ENCODE measurements around the gene DNAJB6. TPM values are rescaled to one million over a fixed set of nuclear protein-coding genes. Genes with fewer than 3 reads are reported as not detected.

Gene DNAJB6
- total and polyA plus RNA-seq, 7 experiments from 2014 or later, result 79.8 to 219 (median 114) TPM

DNA sequence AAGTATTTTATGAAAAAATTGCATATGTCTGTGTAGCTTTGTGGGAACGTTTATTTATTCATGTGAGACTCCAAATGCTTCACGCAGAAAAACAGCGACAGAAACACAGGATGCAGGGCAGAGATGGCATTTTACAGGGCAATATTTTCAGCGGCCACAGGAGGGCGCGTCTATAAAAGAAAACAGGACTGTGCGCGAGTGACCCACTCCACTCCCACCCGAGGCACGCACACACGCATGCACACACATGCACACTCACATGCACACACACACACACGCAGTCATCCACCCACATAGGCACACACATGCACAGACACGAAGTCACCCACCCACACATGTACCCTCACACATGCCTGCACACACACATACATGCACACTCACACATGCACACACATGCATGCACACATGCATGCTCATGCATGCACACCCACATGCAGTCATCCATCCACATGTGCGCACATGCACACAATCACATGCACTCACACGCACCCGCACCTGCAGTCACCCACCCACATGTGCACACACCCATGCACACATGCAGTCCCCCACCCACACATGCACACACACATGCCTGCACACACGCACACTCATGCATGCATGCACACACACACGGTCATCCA lies 96.3 kb downstream of the DNAJB6 start:
- no peaks in the 10 kb centered on the region for H3K27me3 ChIP-seq (ENCODE audit: control insufficient read depth in 2 of 2, insufficient read depth in 2 of 2, low read length in 2 of 2)
- POLR2A ChIA-PET, result interaction anchor here (0.8 to 1.2 kb wide), 2 partner anchors 39 to 195 kb away, joined by 3 to 9 read pairs; no protein-coding TSS in a partner anchor

DNA sequence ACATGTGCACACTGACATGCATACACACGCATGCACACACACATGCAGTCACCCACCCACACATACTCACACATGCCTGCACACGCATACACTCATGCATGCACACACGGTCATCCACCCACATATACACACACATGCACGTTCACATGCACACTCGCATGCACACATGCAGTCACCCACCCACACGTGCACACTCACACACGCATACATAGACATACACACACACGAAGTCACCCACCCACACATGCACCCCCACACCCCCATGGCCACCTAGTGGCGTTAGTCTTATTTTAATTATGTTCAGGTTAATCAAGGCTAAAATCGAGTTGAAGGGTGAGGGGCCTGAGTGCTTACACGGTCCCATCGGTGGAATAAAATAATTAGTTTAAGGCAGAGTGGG lies 96.8 kb downstream of the DNAJB6 start:
- Histone ChIP-seq H3K36me3 (ENCODE audit: control insufficient read depth in 2 of 3, insufficient read depth in 3 of 3, low read length in 3 of 3) (no peaks in the 10 kb centered on the region), H3K27me3 (ENCODE audit: control insufficient read depth in 2 of 2, insufficient read depth in 2 of 2, low read length in 2 of 2) (no peaks in the 10 kb centered on the region), H3K4me1 (ENCODE audit: control insufficient read depth in 2 of 2, insufficient read depth in 2 of 2, low read length in 2 of 2) (peaks cover 0 to 12% of the 10 kb centered on the region in 2 donors), H3K27ac (ENCODE audit: low read depth, low read length) (no peak overlapping the region), H3K4me3 (ENCODE audit: low read length) (no peak overlapping the region), H3K9me3 (ENCODE audit: control insufficient read depth in 2 of 3, low read length in 3 of 3) (no peaks in the 10 kb centered on the region)
- no peaks in the 10 kb centered on the region for H3K36me3 Mint-ChIP-seq
- DNase-seq, result no peak
- CTCF ChIA-PET, result interaction anchor here (1.1 to 1.2 kb wide), 2 partner anchors 186 to 441 kb away, joined by 3 to 4 read pairs; no protein-coding TSS in a partner anchor
- H3K4me1 Mint-ChIP-seq, result peaks cover 11 to 22% (median 16%) of the 10 kb centered on the region in 7 donors
- no peak for ATAC-seq
- H3K27me3 Mint-ChIP-seq, result peaks cover 0 to 9% (median 0%) of the 10 kb centered on the region in 5 donors
- intact Hi-C loops (cut with micrococcal nuclease), result loop anchor here (1.0 to 10.0 kb wide), 13 partner anchors 38 to 442 kb away; no protein-coding TSS in a partner anchor
- H3K9me3 Mint-ChIP-seq, result no peaks in the 10 kb centered on the region
- POLR2A ChIA-PET, result no interaction called here
- H3K27ac Mint-ChIP-seq, result peak overlapping the region in 3 of 9 donors; percentile 13 to 32 (median 25)
- H3K4me3 Mint-ChIP-seq, result peak overlapping the region in 6 of 10 donors; percentile 2 to 79 (median 30)

More for the DNA sequence above, 96.3 kb downstream of the DNAJB6 start:
- peaks cover 0 to 9% (median 0%) of the 10 kb centered on the region in 5 donors for H3K27me3 Mint-ChIP-seq
- peaks cover 0 to 12% of the 10 kb centered on the region in 2 donors for H3K4me1 ChIP-seq (ENCODE audit: control insufficient read depth in 2 of 2, insufficient read depth in 2 of 2, low read length in 2 of 2)
- H3K4me3 ChIP-seq (ENCODE audit: low read length), result peak overlapping the region; percentile 22
- DNase-seq, result peak; percentile 36 to 72 (median 61)
- peak overlapping the region; percentile 7 to 79 (median 59) for H3K4me3 Mint-ChIP-seq
- CTCF ChIA-PET, result interaction anchor here (0.7 to 1.3 kb wide), 10 partner anchors 15 to 441 kb away, joined by 3 to 7 read pairs (median 4); no protein-coding TSS in a partner anchor
- no peaks in the 10 kb centered on the region for H3K36me3 Mint-ChIP-seq
- H3K27ac Mint-ChIP-seq, result peak overlapping the region in 5 of 9 donors; percentile 10 to 58 (median 48)
- peak; percentile 78 for ATAC-seq
- H3K9me3 Mint-ChIP-seq, result no peaks in the 10 kb centered on the region
- no peaks in the 10 kb centered on the region for H3K36me3 ChIP-seq (ENCODE audit: control insufficient read depth in 2 of 3, insufficient read depth in 3 of 3, low read length in 3 of 3)
- no peak overlapping the region for H3K27ac ChIP-seq (ENCODE audit: low read depth, low read length)
- H3K9me3 ChIP-seq (ENCODE audit: control insufficient read depth in 2 of 3, low read length in 3 of 3), result no peaks in the 10 kb centered on the region
- peaks cover 11 to 22% (median 16%) of the 10 kb centered on the region in 7 donors for H3K4me1 Mint-ChIP-seq
- intact Hi-C loops (cut with micrococcal nuclease), result loop anchor here (1.0 to 10.0 kb wide), 13 partner anchors 38 to 442 kb away; no protein-coding TSS in a partner anchor

DNA sequence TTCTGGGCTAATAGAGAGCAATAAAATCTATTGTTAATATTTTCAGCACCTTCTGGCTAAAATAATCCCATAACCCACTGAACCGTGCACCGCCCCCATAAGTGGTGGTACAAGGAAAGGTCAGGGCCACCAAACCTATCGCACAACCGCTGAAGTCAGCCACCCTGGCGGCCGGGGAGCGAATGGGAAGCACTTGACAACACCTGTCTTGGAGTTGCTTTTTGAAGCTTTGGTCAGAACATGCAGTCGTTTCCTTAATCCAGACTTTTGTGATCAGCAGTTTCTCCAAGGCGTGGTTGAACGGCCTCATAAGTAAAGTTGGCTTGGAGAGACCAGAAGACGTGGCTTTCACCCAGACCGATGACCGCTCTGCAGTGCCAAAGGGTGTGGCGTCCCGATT lies 97.4 kb downstream of the DNAJB6 start:
- CTCF ChIA-PET, result interaction anchor here (1.0 to 1.2 kb wide), 3 partner anchors 38 to 441 kb away, joined by 3 to 4 read pairs (median 4); no protein-coding TSS in a partner anchor
- no peak overlapping the region for H3K4me3 ChIP-seq (ENCODE audit: low read length)
- H3K27ac Mint-ChIP-seq, result no peak overlapping the region
- H3K36me3 Mint-ChIP-seq, result no peaks in the 10 kb centered on the region
- H3K9me3 ChIP-seq (ENCODE audit: control insufficient read depth in 2 of 3, low read length in 3 of 3), result no peaks in the 10 kb centered on the region
- H3K36me3 ChIP-seq (ENCODE audit: control insufficient read depth in 2 of 3, insufficient read depth in 3 of 3, low read length in 3 of 3), result no peaks in the 10 kb centered on the region
- H3K4me3 Mint-ChIP-seq, result no peak overlapping the region
- peaks cover 0 to 12% of the 10 kb centered on the region in 2 donors for H3K4me1 ChIP-seq (ENCODE audit: control insufficient read depth in 2 of 2, insufficient read depth in 2 of 2, low read length in 2 of 2)
- ATAC-seq (no peak), DNase-seq (no peak)
- POLR2A ChIA-PET, result interaction anchor here (1.2 kb wide), 1 partner anchor 37 kb away, joined by 5 read pairs; no protein-coding TSS in a partner anchor
- intact Hi-C loops (cut with micrococcal nuclease), result loop anchor here (5.0 to 10.0 kb wide), 4 partner anchors 68 to 251 kb away; no protein-coding TSS in a partner anchor
- no peaks in the 10 kb centered on the region for H3K27me3 ChIP-seq (ENCODE audit: control insufficient read depth in 2 of 2, insufficient read depth in 2 of 2, low read length in 2 of 2)
- H3K27me3 Mint-ChIP-seq, result peaks cover 0 to 9% (median 0%) of the 10 kb centered on the region in 5 donors
- no peak overlapping the region for H3K27ac ChIP-seq (ENCODE audit: low read depth, low read length)
- H3K4me1 Mint-ChIP-seq, result peaks cover 11 to 22% (median 16%) of the 10 kb centered on the region in 7 donors
- H3K9me3 Mint-ChIP-seq, result peaks cover 0 to under 1% (median 0%) of the 10 kb centered on the region in 11 donors

DNA sequence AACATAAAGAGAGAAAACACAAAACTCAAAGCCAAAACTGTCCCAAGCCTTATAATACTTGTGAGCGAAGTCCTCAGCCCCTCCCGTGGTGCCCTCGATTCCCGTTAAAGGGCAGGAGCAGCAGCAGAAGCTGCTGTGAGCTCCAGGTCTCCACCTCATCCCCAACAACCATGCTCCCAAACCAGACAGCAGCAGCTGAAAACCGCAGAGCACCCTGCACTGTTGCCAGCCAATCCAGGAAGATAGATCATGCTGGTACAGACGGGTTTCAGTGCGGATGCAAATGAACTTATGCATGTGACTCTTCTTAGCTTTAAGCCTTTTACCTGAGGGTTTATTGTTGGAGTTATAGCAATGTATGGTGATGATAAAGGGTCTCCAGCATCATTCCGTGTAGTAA lies 97.9 kb downstream of the DNAJB6 start:
- no peak for ATAC-seq
- ChIA-PET CTCF (interaction anchor here (1.0 to 1.2 kb wide), 3 partner anchors 37 to 440 kb away, joined by 3 to 4 read pairs (median 4); no protein-coding TSS in a partner anchor), POLR2A (interaction anchor here (1.2 kb wide), 1 partner anchor 37 kb away, joined by 5 read pairs; no protein-coding TSS in a partner anchor)

DNA sequence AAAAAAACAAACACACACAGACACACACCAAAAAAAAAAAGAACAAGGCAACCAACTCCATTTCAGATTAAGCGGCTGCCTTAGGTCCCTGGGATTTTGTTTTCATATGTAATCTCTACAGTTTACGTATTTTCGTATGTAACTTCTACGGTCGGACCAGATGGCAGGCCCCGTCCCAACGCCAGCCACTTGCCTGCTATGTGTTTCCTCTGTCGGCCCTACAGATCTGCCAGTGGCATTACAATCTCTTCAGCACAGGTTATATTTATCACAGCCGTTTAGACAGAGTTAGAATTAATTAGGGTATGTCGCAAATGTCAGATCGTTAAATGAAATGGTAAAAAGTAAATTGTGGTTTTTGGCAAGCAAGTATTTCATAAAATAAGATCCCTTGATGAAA lies 99.3 kb downstream of the DNAJB6 start:
- Histone ChIP-seq H3K4me3 (ENCODE audit: low read length) (no peak overlapping the region), H3K27me3 (ENCODE audit: control insufficient read depth in 2 of 2, insufficient read depth in 2 of 2, low read length in 2 of 2) (no peaks in the 10 kb centered on the region), H3K4me1 (ENCODE audit: control insufficient read depth in 2 of 2, insufficient read depth in 2 of 2, low read length in 2 of 2) (peaks cover 0 to 12% of the 10 kb centered on the region in 2 donors), H3K9me3 (ENCODE audit: control insufficient read depth in 2 of 3, low read length in 3 of 3) (no peaks in the 10 kb centered on the region), H3K27ac (ENCODE audit: low read depth, low read length) (no peak overlapping the region), H3K36me3 (ENCODE audit: control insufficient read depth in 2 of 3, insufficient read depth in 3 of 3, low read length in 3 of 3) (no peaks in the 10 kb centered on the region)
- Mint-ChIP-seq H3K9me3 (peaks cover 0 to 4% (median 0%) of the 10 kb centered on the region in 11 donors), H3K36me3 (peaks cover 0 to 4% (median 0%) of the 10 kb centered on the region in 5 donors), H3K27me3 (peaks cover 0 to 11% (median 0%) of the 10 kb centered on the region in 5 donors), H3K4me1 (peaks cover 11 to 22% (median 16%) of the 10 kb centered on the region in 7 donors), H3K4me3 (no peak overlapping the region), H3K27ac (no peak overlapping the region)
- ATAC-seq (no peak), DNase-seq (no peak)
- POLR2A ChIA-PET, result no interaction called here
- CTCF ChIA-PET, result no interaction called here
- intact Hi-C loops (cut with micrococcal nuclease), result loop anchor here in 1 of 2 donors (10.0 kb wide), 1 partner anchor 249 kb away; no protein-coding TSS in a partner anchor

More for the DNA sequence above, 97.9 kb downstream of the DNAJB6 start:
- Mint-ChIP-seq H3K4me1 (peaks cover 11 to 22% (median 16%) of the 10 kb centered on the region in 7 donors), H3K4me3 (no peak overlapping the region), H3K27ac (no peak overlapping the region), H3K9me3 (peaks cover 0 to 2% (median 0%) of the 10 kb centered on the region in 11 donors), H3K36me3 (peaks cover 0 to 2% (median 0%) of the 10 kb centered on the region in 5 donors), H3K27me3 (peaks cover 0 to 9% (median 0%) of the 10 kb centered on the region in 5 donors)
- no peak overlapping the region for H3K27ac ChIP-seq (ENCODE audit: low read depth, low read length)
- no peaks in the 10 kb centered on the region for H3K27me3 ChIP-seq (ENCODE audit: control insufficient read depth in 2 of 2, insufficient read depth in 2 of 2, low read length in 2 of 2)
- H3K36me3 ChIP-seq (ENCODE audit: control insufficient read depth in 2 of 3, insufficient read depth in 3 of 3, low read length in 3 of 3), result no peaks in the 10 kb centered on the region
- intact Hi-C loops (cut with micrococcal nuclease), result loop anchor here (5.0 to 10.0 kb wide), 4 partner anchors 68 to 250 kb away; no protein-coding TSS in a partner anchor
- peaks cover 0 to 12% of the 10 kb centered on the region in 2 donors for H3K4me1 ChIP-seq (ENCODE audit: control insufficient read depth in 2 of 2, insufficient read depth in 2 of 2, low read length in 2 of 2)
- no peak for DNase-seq
- no peak overlapping the region for H3K4me3 ChIP-seq (ENCODE audit: low read length)
- H3K9me3 ChIP-seq (ENCODE audit: control insufficient read depth in 2 of 3, low read length in 3 of 3), result no peaks in the 10 kb centered on the region

DNA sequence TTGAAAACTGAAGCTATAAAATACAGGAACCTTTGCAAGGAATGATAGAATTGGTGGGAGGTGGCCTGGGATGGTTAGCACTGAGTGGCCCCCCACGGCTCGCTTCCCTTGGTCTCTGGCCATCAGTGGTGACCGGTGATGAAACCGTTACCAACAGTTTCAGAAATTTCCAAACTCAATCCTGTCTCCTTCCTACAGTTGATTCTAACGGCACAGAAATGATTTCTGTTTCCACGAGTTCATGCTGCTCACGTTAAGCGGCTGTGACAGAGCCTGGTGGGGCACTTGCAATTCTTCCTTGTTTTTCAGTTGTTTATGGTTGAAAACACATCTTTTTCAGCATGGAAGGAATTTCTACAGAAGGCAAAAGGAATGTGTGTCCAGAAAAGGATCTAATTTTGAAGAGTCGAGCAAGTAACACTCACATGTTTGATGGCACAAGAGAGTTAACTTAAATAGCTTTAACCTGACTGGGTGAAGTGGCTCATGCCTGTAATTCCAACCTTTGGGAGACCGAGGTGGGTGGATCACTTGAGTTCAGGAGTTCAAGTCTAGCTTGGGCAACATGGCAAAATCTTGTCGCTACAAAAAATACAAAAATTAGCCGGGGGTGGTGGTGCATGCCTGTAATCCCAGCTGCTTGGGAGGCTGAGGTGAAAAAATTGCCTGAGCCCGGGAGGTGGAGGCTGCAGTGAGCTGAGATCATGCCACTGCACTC lies 100.1 kb downstream of the DNAJB6 start:
- ChIA-PET POLR2A (interaction anchor here (0.6 kb wide), 1 partner anchor 49 kb away, joined by 3 read pairs; no protein-coding TSS in a partner anchor), CTCF (no interaction called here)
- Histone ChIP-seq H3K4me3 (ENCODE audit: low read length) (no peak overlapping the region), H3K27ac (ENCODE audit: low read depth, low read length) (no peak overlapping the region), H3K9me3 (ENCODE audit: control insufficient read depth in 2 of 3, low read length in 3 of 3) (no peaks in the 10 kb centered on the region), H3K27me3 (ENCODE audit: control insufficient read depth in 2 of 2, insufficient read depth in 2 of 2, low read length in 2 of 2) (no peaks in the 10 kb centered on the region), H3K36me3 (ENCODE audit: control insufficient read depth in 2 of 3, insufficient read depth in 3 of 3, low read length in 3 of 3) (no peaks in the 10 kb centered on the region), H3K4me1 (ENCODE audit: control insufficient read depth in 2 of 2, insufficient read depth in 2 of 2, low read length in 2 of 2) (peaks cover 0 to 12% of the 10 kb centered on the region in 2 donors)
- ATAC-seq (no peak), DNase-seq (no peak)
- H3K36me3 Mint-ChIP-seq, result peaks cover 0 to 4% (median 0%) of the 10 kb centered on the region in 5 donors
- peaks cover 0 to 11% (median 0%) of the 10 kb centered on the region in 5 donors for H3K27me3 Mint-ChIP-seq
- intact Hi-C loops (cut with micrococcal nuclease), result loop anchor here in 1 of 2 donors (10.0 kb wide), 1 partner anchor 248 kb away; no protein-coding TSS in a partner anchor
- H3K4me1 Mint-ChIP-seq, result peaks cover 11 to 22% (median 16%) of the 10 kb centered on the region in 7 donors
- peaks cover 0 to 4% (median 0%) of the 10 kb centered on the region in 11 donors for H3K9me3 Mint-ChIP-seq
- no peak overlapping the region for H3K27ac Mint-ChIP-seq
- H3K4me3 Mint-ChIP-seq, result no peak overlapping the region

Measured in naive thymus-derived CD4-positive, alpha-beta T cell (primary cell).